ENCODE data around the gene SP2.

DNA sequence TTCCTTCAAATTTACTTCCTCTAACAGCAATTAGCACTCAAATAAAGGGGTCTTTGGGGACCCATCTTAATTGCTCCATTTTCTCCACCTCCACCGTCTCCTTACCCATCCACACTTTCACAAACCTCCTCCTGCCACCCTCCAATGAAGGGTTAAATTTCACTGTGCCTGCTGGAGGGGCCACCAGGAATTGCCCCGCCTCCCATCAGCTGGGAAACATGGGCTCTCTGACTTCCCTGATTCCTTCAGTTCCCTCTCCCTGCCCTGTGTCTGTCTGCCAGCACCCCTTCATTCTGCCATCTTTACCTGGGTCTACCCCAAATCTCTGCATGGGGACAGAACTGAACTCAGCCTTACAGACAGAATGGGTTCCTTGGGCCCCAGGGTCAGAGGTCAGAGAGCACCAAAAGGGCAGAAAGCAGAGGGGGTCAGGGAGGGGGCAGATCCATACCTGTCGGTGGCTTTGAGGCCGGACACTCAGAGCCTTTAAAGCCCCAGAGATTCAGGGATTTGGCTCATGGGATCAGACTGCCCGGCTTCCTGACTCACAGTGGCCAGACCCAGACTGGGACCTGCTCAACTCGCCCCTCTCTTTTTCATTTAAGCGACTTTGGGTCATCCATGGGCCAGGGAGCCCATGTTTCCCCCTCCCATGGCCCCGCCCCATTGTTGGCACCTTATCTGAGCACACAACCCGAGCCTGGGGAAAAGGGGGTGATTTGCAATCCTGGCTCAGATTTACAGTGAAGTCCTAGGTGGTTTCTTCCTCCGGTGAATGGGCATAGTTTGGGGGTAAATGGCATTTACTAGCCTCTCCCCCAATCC is 17.6 kb upstream of the SP2 start:
- TF ChIP-seq, protein P1, sequence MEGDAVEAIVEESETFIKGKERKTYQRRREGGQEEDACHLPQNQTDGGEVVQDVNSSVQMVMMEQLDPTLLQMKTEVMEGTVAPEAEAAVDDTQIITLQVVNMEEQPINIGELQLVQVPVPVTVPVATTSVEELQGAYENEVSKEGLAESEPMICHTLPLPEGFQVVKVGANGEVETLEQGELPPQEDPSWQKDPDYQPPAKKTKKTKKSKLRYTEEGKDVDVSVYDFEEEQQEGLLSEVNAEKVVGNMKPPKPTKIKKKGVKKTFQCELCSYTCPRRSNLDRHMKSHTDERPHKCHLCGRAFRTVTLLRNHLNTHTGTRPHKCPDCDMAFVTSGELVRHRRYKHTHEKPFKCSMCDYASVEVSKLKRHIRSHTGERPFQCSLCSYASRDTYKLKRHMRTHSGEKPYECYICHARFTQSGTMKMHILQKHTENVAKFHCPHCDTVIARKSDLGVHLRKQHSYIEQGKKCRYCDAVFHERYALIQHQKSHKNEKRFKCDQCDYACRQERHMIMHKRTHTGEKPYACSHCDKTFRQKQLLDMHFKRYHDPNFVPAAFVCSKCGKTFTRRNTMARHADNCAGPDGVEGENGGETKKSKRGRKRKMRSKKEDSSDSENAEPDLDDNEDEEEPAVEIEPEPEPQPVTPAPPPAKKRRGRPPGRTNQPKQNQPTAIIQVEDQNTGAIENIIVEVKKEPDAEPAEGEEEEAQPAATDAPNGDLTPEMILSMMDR (IDR thresholded peaks at IDR 0.05) = no peak
- TF ChIP-seq ZFX (IDR thresholded peaks at IDR 0.05; ENCODE audit: borderline replicate concordance) = no peak

Data from 22Rv1 (cell line).